DMS153 (cell line): ENCODE measurements around the gene SMIM14.

Source experiments
- DNase-seq: peaks from one replicate; lab custom pipeline; 2025; lab: John Stamatoyannopoulos, UW

The SMIM14 gene

DNA sequence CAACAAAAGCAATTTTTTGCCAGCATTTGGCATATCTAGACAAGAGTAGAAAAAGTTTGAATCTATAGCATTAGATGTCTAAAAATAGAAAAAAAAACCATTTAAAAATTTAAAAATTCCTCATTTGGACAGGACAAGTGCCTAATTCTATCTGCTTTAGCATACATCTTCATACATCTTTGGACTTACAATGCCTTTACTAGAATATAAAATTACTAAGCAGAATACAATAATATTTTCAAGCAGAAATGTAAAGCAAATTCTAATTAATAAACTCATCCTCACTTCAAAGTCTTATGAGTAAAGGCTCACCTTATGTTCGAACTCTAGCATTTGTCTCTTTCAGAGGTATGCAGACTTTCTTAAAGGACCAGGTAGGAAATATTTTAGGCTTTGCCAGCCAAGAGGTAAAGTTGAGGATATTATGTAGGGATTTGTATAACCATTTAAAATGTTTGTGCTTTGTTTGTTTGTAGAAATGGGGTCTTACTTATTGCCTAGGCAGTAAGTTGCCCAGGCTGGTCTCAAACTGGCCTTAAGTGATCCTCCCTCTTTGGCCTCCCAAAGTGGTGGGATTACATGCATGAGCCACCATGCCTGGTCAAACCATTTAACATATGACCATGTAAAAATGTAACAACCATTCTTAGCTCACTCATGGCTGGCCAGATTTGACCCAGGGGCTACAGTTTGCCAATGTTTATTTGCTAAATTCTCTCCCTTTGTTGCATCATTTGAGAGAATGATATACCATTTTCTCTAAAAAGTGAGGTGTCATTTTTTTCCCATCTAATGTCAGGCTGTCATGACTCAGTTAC is 140.5 kb downstream of the SMIM14 start:
- no peak for DNase-seq
